Endometrial microvascular endothelial cells (primary cell): ENCODE data around the gene CASZ1. TPM values are rescaled to one million over a fixed set of nuclear protein-coding genes. Genes with fewer than 3 reads are reported as not detected.

Experiments
- in situ Hi-C: cut with HindIII; loops from 2 replicates; pipeline ENCODE4 v1.10.0; 2017; ENCODE audit warnings: low sequenced_read_pairs, low pct_unique_long_range_greater_than_20kb; ENCODE audit errors: inconsistent ontology term
- total RNA-seq: library from RNA; depleted of rRNA; stranded (reverse); fragments of >200 nt; gene quantifications from one replicate; pipeline ENCODE4 v1.2.3, GENCODE V29; 2015; ENCODE audit errors: inconsistent ontology term

Gene CASZ1
- total RNA-seq, 1 donor from 2014 or later = 8.5 TPM

DNA sequence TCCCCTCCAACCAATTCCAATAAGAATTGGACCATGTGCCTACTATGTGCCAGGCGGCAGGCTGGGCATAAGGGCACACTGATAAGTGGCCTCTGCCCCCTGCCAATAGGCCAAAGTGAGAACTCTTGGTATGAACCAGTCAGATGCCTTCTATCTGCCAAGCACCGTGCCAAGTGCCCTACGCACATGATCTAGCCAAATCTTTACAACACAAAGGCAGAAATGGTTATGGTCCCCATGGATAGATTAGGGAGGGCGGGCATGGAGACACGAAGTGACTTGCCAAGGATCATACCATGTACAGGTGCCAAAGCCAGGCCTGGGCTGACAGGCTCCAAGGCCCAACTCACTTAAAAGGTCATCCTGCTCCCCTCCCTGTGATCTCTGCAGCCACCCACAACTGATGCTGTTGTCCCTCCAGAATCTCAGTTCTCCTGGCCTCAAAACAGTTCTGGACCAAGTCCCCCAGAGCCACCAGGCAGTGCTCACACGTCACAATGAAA, 32.1 kb downstream of the CASZ1 start:
- in situ Hi-C loops = no loop called here

GRCh38 chr1:10762875-10763274, 33.6 kb downstream of the CASZ1 start:
- in situ Hi-C loops = no loop called here

DNA sequence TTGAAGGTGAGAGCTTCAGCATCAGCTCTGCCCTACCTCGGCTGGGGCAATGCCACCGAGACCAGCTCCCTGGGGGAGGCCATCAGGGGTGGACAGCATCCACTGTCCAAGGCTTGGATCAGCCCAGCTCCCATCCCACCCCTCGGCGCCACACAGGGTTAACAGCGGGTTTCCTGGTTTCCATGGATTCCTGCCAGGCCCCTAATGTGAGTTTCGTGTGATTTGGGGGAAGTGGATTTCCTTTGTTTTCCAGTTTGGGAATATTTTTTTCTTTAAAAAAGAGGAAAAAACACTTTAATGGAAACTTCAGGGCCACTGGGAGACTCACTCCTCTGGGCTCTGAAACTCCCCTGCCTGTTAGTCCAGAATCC, 34.3 kb downstream of the CASZ1 start:
- in situ Hi-C loops = no loop called here

GRCh38 chr1:10761503-10762152, 34.8 kb downstream of the CASZ1 start:
- in situ Hi-C loops = no loop called here

DNA sequence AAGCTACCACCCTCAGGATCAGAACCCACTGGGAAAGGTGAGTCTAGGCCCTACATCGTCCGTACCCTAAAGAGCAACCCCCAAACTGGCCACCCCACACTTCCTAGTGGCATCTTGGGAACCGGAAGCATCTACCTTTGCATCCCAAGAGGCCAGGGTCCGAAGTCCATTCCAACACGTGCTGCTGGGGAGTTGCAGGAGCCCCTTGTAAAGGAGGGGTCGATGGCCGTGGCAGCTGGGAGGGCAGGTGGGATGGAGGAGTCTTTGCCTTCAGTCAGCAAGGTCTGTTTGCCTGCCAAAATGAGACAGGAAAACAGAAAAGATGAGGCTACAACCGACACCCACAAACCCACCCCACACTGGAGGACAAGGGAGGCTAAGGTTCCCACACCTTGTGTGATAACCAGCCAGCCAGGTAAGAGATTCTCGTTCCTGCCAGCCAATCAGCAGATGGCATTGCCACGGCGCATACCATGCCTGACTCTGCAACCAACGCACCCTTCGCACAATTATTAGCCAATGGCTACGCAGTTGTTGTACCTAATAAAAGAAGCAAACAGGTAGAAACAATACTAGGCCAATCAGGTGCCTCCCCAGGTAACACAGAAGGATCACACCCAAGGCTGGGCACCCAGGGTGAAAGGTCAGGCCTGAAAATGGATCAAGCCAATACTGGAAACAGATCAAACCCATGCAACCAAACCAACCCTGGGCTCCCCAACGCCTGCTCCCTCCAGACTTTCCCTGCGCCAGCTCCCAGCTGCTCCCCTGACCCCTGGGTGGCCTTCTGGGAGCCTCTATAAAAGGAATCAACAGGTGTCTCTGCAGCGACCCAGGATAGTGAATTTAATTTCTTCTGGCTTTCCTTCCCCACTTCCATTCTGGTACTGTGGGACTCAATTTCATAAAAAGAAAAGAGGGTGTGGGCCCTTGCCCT, 35.6 kb downstream of the CASZ1 start:
- in situ Hi-C loops = no loop called here

DNA sequence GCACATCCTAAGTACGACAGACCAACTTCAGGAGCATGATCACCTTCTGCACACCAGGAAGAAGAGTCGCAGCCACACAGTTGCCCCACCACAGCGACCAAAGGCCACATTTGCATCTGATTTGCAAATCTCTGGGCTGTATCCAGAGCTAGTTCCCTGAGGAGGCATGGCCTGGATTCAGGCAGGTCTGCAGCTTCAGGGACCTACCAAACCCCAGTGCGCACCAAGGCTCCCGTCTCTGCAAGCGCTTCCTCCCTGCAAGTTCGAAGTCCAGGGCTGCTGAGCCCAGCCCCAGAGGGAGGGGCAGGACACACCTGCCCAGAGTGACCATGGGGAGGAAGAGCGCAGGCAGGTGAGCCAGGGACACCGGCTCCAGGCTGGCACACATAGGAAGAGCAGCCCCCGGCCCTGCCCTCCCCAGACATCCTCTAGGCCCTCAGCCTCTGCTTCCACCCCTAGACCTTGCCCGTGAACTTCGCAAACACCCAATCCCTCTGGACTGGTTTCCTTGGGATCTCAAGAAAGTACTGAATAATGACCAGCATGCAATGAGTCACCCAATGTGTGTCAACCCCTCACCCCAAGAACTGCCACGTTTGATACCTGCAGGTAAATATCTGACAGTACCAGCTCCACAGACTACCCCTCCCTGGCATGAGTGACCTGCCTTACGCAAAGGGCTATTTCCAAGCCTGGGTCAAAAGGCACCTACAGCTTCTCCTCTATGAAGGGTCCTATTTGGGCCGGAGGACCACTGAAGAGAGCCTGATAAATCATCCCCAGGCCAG, 36.8 kb downstream of the CASZ1 start:
- in situ Hi-C loops = no loop called here

DNA sequence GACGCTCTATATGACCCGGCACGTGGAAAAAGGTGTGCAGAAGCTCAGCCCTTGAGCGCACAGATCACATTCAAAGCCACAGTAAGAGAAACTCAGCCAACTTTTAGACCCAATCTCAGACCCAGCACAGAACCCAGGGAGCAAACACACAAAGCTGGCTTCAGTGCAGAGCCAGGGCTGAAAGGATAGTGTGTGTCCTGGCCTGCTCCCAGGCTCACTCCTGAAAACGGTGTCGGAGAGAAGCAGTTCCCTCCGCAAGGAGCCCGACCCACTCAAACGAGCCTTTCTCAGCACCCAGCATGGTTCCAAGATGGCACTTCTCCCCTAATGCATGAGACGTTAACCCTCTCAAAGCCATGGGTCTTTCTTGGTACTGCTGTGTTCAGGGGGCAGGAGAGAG, 39.6 kb downstream of the CASZ1 start:
- in situ Hi-C loops = no loop called here

GRCh38 chr1:10755970-10756521, 40.4 kb downstream of the CASZ1 start:
- in situ Hi-C loops = no loop called here

GRCh38 chr1:10754568-10755329, 41.7 kb downstream of the CASZ1 start:
- in situ Hi-C loops = no loop called here

DNA sequence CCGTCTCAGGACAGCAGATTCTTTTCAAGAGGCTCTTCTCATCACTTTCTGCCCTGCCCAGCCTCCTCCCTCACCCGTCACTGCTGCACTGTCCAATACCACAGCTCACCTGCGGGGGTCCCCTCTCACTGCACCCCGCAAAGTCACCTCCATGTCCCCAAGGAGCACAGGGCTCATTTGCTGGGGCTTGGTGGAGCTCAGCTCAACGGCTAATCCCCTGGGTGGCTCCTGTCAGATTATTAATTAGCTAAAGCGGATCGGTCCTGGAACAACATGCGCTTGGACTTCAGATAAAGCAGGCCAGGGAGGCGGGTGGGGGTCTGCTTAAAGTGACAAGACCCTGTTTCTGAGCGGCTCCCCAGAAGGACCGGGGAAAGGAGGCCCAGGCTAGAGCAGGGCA, 43.1 kb downstream of the CASZ1 start:
- in situ Hi-C loops = no loop called here

- in situ Hi-C loops = no loop called here
Observed at GRCh38 chr1:10751561-10752085, 44.8 kb downstream of the CASZ1 start.

GRCh38 chr1:10751160-10751559, 45.3 kb downstream of the CASZ1 start:
- in situ Hi-C loops = no loop called here

DNA sequence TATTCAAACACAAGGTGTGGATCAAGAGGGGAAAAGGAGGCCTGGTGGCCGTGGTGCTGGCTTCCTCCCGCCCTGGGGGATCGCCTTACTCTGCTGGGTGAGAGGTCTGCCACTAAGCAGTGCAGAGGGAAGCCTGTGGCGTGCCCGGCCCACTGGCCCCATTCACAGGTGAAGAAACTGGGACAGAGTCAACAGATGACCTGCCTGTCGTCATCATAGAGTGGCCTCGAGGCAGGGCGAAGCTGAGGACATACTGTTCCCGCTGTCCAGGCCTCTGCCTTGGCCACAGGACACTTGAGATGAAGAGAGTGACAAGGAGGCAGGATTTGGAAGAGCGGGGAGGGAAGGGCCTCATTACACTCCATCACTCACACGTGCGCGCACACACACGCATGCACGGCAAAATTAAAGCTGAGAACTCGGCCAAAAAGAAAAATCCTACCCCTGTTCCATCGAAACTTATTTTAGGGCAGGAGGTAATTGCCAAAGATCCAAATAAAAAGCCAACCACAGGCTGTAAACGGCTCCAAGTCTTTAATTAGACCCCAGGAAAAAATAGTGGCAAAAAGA, 50.5 kb downstream of the CASZ1 start:
- in situ Hi-C loops = no loop called here

GRCh38 chr1:10745383-10745782, 51.1 kb downstream of the CASZ1 start:
- in situ Hi-C loops = no loop called here

- in situ Hi-C loops = no loop called here
Observed at GRCh38 chr1:10744654-10745238, 51.7 kb downstream of the CASZ1 start.

DNA sequence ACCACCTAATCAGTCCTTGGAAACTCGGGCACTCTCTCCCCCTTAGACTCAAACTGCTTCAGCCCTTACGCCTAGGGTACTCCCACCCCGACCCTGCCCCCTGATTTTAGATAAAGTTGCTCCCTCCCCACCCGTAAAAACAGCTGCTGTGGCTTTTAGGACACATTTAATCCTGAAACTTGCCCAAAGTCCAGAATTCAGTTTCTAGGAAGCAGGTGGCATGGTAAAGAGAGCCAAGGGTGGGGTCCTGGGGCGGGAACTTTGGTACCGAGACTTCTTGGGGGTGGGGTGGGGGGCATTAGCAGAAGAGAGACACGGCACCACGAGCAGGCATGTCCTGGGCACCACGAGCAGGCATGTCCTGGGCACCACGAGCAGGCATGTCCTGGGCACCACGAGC, 52.4 kb downstream of the CASZ1 start:
- in situ Hi-C loops = no loop called here

- in situ Hi-C loops = no loop called here
Observed at GRCh38 chr1:10741696-10742095, 54.8 kb downstream of the CASZ1 start.

GRCh38 chr1:10740123-10740522, 56.3 kb downstream of the CASZ1 start:
- in situ Hi-C loops = no loop called here
